ENCODE data around the gene VAMP7. TPM values are rescaled to one million over a fixed set of nuclear protein-coding genes. Genes with fewer than 3 reads are reported as not detected.
A peak's percentile ranks its signal among the peaks of the same experiment; 100 is the strongest.

Gene VAMP7
- total and polyA plus RNA-seq, 2 of the 13 experiments (the other 11 are each of a cell fraction or from before 2014, with no cell fraction given) = 13.4 to 20.7 TPM

- TF ChIP-seq ZFP82 (CRISPR knock-in tag; IDR thresholded peaks at IDR 0.05; ENCODE audit: borderline replicate concordance) (no peak), CREB1 (IDR thresholded peaks at IDR 0.05) (peak; percentile 96), CREB1 (CRISPR knock-in tag; IDR thresholded peaks at IDR 0.05) (peak; percentile 85), ATF1 (CRISPR knock-in tag; IDR thresholded peaks at IDR 0.05) (peak; percentile 49; the same call in 1 of the 2 replicates), ZNF44 (CRISPR knock-in tag; IDR thresholded peaks at IDR 0.05) (peak; percentile 50; the same call in 1 of the 2 replicates), TAF1 (CRISPR knock-in tag; IDR thresholded peaks at IDR 0.05) (peak; percentile 73), HCFC1 (IDR thresholded peaks at IDR 0.05; ENCODE audit: low read depth, low read length) (peak; percentile 84), HDAC2 (CRISPR knock-in tag; IDR thresholded peaks at IDR 0.05) (0 out of 2 replicates have a peak, but pooled peaks have one; percentile 23), FOXO1 (CRISPR knock-in tag; IDR thresholded peaks at IDR 0.05) (peak; percentile 32; the same call in 1 of the 2 replicates), TBL1XR1 (IDR thresholded peaks at IDR 0.05; ENCODE audit: borderline replicate concordance, low read length, partially characterized antibody) (peak; percentile 9), YEATS2 (CRISPR knock-in tag; IDR thresholded peaks at IDR 0.05; ENCODE audit: borderline replicate concordance) (peak; percentile 54; the same call in 1 of the 2 replicates), RXRB (CRISPR knock-in tag; IDR thresholded peaks at IDR 0.05; ENCODE audit: borderline replicate concordance) (0 out of 2 replicates have a peak, but pooled peaks have one; percentile 17), NFYB (CRISPR knock-in tag; IDR thresholded peaks at IDR 0.05) (peak; percentile 88), ZNF430 (CRISPR knock-in tag; IDR thresholded peaks at IDR 0.05) (no peak), KAT8 (CRISPR knock-in tag; IDR thresholded peaks at IDR 0.05) (peak; percentile 89), PHF21A (CRISPR knock-in tag; IDR thresholded peaks at IDR 0.05) (peak; percentile 37; the same call in 1 of the 2 replicates), SAP130 (CRISPR knock-in tag; IDR thresholded peaks at IDR 0.05; ENCODE audit: low read depth) (peak; percentile 87), YY1 (IDR thresholded peaks at IDR 0.05; ENCODE audit: insufficient read depth, insufficient replicate concordance, low read depth, low read length) (peak; percentile 21), RFX5 (IDR thresholded peaks at IDR 0.05; ENCODE audit: low read depth, low read length) (0 out of 2 replicates have a peak, but pooled peaks have one; percentile 8), RXRA (CRISPR knock-in tag; IDR thresholded peaks at IDR 0.05) (peak; percentile 56), KMT2B (CRISPR knock-in tag; IDR thresholded peaks at IDR 0.05) (peak; percentile 90), KDM5B (CRISPR knock-in tag; IDR thresholded peaks at IDR 0.05; ENCODE audit: borderline replicate concordance) (peak; percentile 32; the same call in 1 of the 2 replicates), ZNF670 (CRISPR knock-in tag; IDR thresholded peaks at IDR 0.05; ENCODE audit: borderline replicate concordance) (no peak), CREM (IDR thresholded peaks at IDR 0.05) (peak; percentile 81), CREM (CRISPR knock-in tag; IDR thresholded peaks at IDR 0.05) (no peak), HMGXB3 (CRISPR knock-in tag; IDR thresholded peaks at IDR 0.05; ENCODE audit: borderline replicate concordance) (peak; percentile 99)
- TF ChIP-seq, protein P1, sequence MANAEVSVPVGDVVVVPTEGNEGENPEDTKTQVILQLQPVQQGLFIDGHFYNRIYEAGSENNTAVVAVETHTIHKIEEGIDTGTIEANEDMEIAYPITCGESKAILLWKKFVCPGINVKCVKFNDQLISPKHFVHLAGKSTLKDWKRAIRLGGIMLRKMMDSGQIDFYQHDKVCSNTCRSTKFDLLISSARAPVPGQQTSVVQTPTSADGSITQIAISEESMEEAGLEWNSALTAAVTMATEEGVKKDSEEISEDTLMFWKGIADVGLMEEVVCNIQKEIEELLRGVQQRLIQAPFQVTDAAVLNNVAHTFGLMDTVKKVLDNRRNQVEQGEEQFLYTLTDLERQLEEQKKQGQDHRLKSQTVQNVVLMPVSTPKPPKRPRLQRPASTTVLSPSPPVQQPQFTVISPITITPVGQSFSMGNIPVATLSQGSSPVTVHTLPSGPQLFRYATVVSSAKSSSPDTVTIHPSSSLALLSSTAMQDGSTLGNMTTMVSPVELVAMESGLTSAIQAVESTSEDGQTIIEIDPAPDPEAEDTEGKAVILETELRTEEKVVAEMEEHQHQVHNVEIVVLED (CRISPR knock-in tag; IDR thresholded peaks at IDR 0.05; ENCODE audit: borderline replicate concordance) = peak; percentile 91
Observed at GRCh38 chrX:155881158-155881993, at the start of gene VAMP7 (continued).
